ENCODE data around the gene REG3G. TPM values are rescaled to one million over a fixed set of nuclear protein-coding genes. Genes with fewer than 3 reads are reported as not detected.

The REG3G gene
- total RNA-seq, 4 donors from 2014 or later, result not detected

DNA sequence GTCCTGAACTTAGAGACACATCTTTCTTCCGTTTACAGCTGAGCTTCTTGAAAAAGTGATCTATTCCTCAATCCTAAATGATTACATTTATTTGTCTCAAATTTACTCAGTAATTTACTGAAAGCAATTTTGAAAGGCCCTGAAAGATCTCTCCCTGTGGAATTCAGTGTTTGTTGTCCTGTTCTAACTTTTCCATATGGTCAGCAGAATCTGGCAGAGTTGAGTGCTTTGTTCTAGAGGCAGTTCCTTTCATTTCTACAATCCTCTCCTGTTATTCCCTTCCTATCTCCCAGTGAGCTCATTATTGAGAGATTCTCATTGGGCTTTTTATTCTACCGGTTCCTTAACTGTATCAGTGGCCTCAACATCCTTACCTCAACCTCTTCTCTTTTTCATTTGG, 36.5 kb upstream of the REG3G start:
- TF ChIP-seq POLR2AphosphoS5 (IDR thresholded peaks at IDR 0.05), result no peak
- TF ChIP-seq EP300 (IDR thresholded peaks at IDR 0.05), result no peak
- TF ChIP-seq POLR2A (IDR thresholded peaks at IDR 0.05; ENCODE audit: low read depth), result no peak
- TF ChIP-seq, protein P1, sequence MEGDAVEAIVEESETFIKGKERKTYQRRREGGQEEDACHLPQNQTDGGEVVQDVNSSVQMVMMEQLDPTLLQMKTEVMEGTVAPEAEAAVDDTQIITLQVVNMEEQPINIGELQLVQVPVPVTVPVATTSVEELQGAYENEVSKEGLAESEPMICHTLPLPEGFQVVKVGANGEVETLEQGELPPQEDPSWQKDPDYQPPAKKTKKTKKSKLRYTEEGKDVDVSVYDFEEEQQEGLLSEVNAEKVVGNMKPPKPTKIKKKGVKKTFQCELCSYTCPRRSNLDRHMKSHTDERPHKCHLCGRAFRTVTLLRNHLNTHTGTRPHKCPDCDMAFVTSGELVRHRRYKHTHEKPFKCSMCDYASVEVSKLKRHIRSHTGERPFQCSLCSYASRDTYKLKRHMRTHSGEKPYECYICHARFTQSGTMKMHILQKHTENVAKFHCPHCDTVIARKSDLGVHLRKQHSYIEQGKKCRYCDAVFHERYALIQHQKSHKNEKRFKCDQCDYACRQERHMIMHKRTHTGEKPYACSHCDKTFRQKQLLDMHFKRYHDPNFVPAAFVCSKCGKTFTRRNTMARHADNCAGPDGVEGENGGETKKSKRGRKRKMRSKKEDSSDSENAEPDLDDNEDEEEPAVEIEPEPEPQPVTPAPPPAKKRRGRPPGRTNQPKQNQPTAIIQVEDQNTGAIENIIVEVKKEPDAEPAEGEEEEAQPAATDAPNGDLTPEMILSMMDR (IDR thresholded peaks at IDR 0.05), result no peak
- 64% methylated on average over 2 of the region's 2 CpGs for WGBS
- intact Hi-C loops (cut with DNase I), result no loop called here
- peaks cover 0 to 11% (median 11%) of the 10 kb centered on the region in 4 donors for H3K4me1 ChIP-seq
- H3K27me3 ChIP-seq, result peaks cover 0 to 34% (median 13%) of the 10 kb centered on the region in 4 donors
- no peak for DNase-seq (ENCODE audit: extremely low spot score)
- H3K27ac ChIP-seq (replicated peaks in 1 of 4), result no peak overlapping the region
- H3K36me3 ChIP-seq, result no peaks in the 10 kb centered on the region
- H3K4me3 ChIP-seq, result no peak overlapping the region
- no peaks in the 10 kb centered on the region for H3K9me3 ChIP-seq

DNA sequence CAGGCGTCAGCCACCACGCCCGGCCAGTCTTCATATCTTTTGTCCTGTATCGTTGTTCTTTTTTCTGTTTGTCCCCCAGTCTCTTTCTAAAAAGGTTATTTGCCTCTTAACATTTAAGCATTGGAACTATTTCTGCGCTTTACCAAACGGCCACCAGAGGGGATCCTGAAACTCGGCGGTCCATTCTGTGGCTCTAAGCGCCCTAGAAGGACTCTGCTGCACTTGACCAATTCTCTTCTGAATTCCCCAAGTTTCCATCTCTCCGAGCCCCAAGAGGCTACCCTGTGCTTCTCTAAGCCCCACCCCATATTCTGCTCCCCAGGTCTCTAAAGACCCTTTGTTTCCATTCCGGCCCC, 33.1 kb upstream of the REG3G start:
- no peaks in the 10 kb centered on the region for H3K36me3 ChIP-seq
- DNase-seq (ENCODE audit: extremely low spot score), result no peak
- WGBS, result 29% methylated on average over 11 of the region's 11 CpGs
- no peaks in the 10 kb centered on the region for H3K9me3 ChIP-seq
- peaks cover 0 to 11% (median 11%) of the 10 kb centered on the region in 4 donors for H3K4me1 ChIP-seq
- peak overlapping the region; percentile 6 to 31 (median 29) for H3K4me3 ChIP-seq
- intact Hi-C loops (cut with DNase I), result no loop called here
- H3K27me3 ChIP-seq, result peaks cover 0 to 46% (median 13%) of the 10 kb centered on the region in 4 donors
- TF ChIP-seq, protein P1 (IDR thresholded peaks at IDR 0.05), result peak in 1 of 3 experiments; percentile 20
- no peak for TF ChIP-seq POLR2A (IDR thresholded peaks at IDR 0.05; ENCODE audit: low read depth)
- no peak overlapping the region for H3K27ac ChIP-seq (replicated peaks in 1 of 4)

DNA sequence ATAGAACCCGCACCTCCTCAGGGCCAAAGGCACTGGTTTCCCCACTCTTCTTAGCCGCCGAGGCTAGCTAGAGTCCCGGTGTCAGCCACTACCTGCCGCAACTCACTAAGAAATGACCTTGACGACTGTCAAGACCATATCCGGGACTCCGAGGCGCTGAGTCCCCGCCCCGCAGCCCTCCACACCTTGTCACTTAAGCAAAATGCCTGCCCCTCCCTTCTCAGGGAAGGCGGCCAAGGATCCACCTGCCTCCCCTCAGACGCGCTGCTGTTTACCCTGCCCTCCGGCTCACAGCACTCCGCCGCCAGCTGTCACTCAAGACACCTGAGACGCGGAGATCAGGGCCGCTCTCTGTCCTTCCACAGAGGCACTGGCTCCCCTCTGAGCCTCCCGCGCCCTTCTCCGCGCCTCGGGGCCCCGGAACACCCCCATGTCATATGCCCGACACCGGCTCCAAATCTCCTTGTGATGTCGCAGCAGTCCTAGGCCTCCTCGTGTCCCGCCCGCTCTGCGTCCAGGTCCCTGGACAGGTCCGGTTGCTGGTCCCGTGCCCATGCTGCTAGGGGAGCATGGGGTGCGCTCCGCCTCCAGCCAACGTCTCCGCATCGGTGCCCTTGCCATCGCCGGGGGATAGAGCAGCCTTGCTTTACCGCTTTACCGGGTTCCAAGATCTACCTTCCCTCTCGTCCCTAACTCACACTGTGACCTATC, 32.5 kb upstream of the REG3G start:
- H3K4me1 ChIP-seq, result peaks cover 0 to 11% (median 11%) of the 10 kb centered on the region in 4 donors
- peaks cover 0 to 46% (median 13%) of the 10 kb centered on the region in 4 donors for H3K27me3 ChIP-seq
- TF ChIP-seq POLR2A (IDR thresholded peaks at IDR 0.05; ENCODE audit: low read depth), result no peak
- TF ChIP-seq, protein P1 (IDR thresholded peaks at IDR 0.05), result no peak
- no peak for TF ChIP-seq EP300 (IDR thresholded peaks at IDR 0.05)
- no peak for TF ChIP-seq POLR2AphosphoS5 (IDR thresholded peaks at IDR 0.05)
- H3K36me3 ChIP-seq, result no peaks in the 10 kb centered on the region
- H3K9me3 ChIP-seq, result no peaks in the 10 kb centered on the region
- no peak for DNase-seq (ENCODE audit: extremely low spot score)
- WGBS, result 5% methylated on average over 37 of the region's 45 CpGs
- intact Hi-C loops (cut with DNase I), result no loop called here
- H3K27ac ChIP-seq (replicated peaks in 1 of 4), result no peak overlapping the region
- peak overlapping the region; percentile 6 to 31 (median 29) for H3K4me3 ChIP-seq

DNA sequence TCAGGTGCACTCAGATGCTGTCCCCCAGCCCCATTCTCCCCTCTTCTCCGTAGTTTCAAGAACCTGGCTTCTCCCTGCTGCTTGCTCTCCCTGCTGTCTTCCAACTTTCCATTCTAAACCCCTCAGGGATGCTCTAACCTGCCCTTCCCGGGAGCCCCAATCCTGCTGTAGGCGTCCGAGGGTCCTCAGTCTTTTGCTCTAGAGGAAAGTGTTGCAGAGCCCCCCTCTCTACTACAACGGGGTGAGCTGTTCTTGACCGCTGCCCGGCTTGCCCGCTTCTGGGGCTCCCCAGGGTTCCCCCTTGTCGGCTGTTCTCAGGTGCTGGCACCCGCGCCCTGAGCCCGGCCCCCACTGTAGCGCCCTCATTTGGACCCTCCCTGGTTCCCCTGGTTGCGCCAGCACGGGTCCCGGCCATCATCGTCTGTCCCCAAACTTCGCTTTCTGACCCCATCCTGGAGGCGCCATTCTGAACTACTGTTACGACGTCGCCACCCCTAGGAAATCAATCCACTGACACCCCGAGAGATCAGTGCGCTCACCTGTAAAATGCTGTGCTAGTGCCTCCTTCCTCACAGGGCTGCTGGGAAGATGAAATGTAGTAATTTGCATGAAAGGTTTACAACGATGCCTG, 31.9 kb upstream of the REG3G start:
- H3K4me3 ChIP-seq, result no peak overlapping the region
- TF ChIP-seq, protein P1 (IDR thresholded peaks at IDR 0.05), result no peak
- TF ChIP-seq POLR2AphosphoS5 (IDR thresholded peaks at IDR 0.05) (no peak), POLR2A (IDR thresholded peaks at IDR 0.05; ENCODE audit: low read depth) (no peak), EP300 (IDR thresholded peaks at IDR 0.05) (no peak)
- DNase-seq (ENCODE audit: extremely low spot score), result no peak
- WGBS, result 32% methylated on average over 25 of the region's 25 CpGs
- peaks cover 0 to 46% (median 13%) of the 10 kb centered on the region in 4 donors for H3K27me3 ChIP-seq
- no peaks in the 10 kb centered on the region for H3K9me3 ChIP-seq
- no peaks in the 10 kb centered on the region for H3K36me3 ChIP-seq
- peaks cover 0 to 11% (median 11%) of the 10 kb centered on the region in 4 donors for H3K4me1 ChIP-seq
- intact Hi-C loops (cut with DNase I), result no loop called here
- H3K27ac ChIP-seq (replicated peaks in 1 of 4), result no peak overlapping the region

Measured in esophagus muscularis mucosa (tissue), 4 donors.